Brain microvascular endothelial cell (primary cell): ENCODE results near the gene ARPP19.
A peak's percentile ranks its signal among the peaks of the same experiment; 100 is the strongest.

Experiments used
- DNase-seq: peaks from one replicate; pipeline ENCODE4 v3.0.0-alpha.2; 2020
- H3K27ac ChIP-seq: fragments of 250-450 bp; sonication (Bioruptor Pico); 2 replicates; pipeline ENCODE4 v1.5.1; 2020; ENCODE audit warnings: mild to moderate bottlenecking, moderate library complexity
- H3K27me3 ChIP-seq: fragments of 250-450 bp; sonication (Bioruptor Pico); replicated peaks from 2 replicates; pipeline ENCODE4 v1.5.1; 2020; ENCODE audit warnings: mild to moderate bottlenecking
- H3K36me3 ChIP-seq: fragments of 250-450 bp; sonication (Bioruptor Pico); replicated peaks from 2 replicates; pipeline ENCODE4 v1.5.1; 2020; ENCODE audit warnings: mild to moderate bottlenecking
- H3K4me3 ChIP-seq: 2 replicates; pipeline ENCODE4 v1.5.1; 2011; ENCODE audit warnings: low read depth, mild to moderate bottlenecking, control low read depth, low read length, moderate library complexity
- in situ Hi-C: cut with HindIII; loops from 2 replicates; pipeline ENCODE4 v1.10.0; 2017; ENCODE audit warnings: low sequenced_read_pairs, low pct_ligation_motif_present
- TF ChIP-seq, protein P1 (sequence below): IDR thresholded peaks from 2 replicates; pipeline ENCODE4 v1.5.1; 2011; ENCODE audit warnings: low read depth, mild to moderate bottlenecking, moderate library complexity, low read length, control low read depth, inconsistent platforms; ENCODE audit errors: missing control alignments

The ARPP19 gene

DNA sequence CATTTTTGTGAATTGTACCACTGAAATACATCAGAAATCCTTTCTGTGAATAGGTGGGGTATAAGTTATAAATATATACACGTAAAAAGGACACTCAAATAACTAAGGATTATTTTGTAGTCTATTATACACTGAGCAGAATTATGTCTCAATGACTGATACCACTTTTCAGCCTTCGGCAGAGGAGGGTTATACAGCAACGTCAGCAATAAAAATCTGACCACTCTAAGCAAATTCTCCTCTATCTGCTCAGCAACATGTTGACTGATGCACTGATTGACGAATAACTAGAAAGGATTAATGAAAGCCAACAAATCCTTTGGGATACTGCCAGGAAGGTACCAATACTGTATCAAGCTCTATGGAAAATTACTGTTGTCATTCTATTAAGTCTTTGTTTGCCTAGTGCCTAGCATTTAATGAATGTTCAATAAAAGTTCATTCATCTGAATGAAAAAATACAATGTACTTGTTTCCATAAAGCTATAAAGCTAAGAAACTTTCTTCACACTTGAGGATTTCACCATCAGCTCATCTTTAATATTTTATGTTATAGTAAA lies 5.2 kb downstream of the ARPP19 start:
- Histone ChIP-seq H3K27ac (no peak overlapping the region), H3K4me3 (no peak overlapping the region), H3K36me3 (no peaks in the 10 kb centered on the region), H3K27me3 (no peaks in the 10 kb centered on the region)
- in situ Hi-C loops: no loop called here
- TF ChIP-seq, protein P1, sequence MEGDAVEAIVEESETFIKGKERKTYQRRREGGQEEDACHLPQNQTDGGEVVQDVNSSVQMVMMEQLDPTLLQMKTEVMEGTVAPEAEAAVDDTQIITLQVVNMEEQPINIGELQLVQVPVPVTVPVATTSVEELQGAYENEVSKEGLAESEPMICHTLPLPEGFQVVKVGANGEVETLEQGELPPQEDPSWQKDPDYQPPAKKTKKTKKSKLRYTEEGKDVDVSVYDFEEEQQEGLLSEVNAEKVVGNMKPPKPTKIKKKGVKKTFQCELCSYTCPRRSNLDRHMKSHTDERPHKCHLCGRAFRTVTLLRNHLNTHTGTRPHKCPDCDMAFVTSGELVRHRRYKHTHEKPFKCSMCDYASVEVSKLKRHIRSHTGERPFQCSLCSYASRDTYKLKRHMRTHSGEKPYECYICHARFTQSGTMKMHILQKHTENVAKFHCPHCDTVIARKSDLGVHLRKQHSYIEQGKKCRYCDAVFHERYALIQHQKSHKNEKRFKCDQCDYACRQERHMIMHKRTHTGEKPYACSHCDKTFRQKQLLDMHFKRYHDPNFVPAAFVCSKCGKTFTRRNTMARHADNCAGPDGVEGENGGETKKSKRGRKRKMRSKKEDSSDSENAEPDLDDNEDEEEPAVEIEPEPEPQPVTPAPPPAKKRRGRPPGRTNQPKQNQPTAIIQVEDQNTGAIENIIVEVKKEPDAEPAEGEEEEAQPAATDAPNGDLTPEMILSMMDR: no peak
- no peak for DNase-seq

DNA sequence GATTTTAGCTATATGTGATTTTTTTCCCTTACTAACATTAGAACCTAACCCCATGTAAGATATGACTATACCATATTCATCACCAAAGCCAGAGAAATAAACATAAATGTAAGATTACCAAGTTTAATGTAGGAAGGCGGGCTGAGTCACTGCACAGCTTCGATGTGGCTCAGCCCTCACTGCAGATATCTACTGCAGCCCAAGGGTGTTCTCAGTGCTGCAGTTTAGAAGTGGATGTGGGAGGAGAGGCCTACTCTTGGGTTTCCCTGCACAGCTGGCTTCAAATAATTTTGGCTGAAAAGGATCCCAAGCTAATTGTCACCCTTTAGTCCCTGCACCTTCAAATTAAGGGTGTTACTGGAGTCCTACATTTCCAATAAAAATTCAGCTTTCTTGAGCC lies 9.3 kb downstream of the ARPP19 start:
- TF ChIP-seq, protein P1: no peak
- Histone ChIP-seq H3K27me3 (no peaks in the 10 kb centered on the region), H3K36me3 (peaks cover 6% of the 10 kb centered on the region), H3K27ac (peak overlapping the region; percentile 85), H3K4me3 (no peak overlapping the region)
- in situ Hi-C loops: no loop called here
- peak; percentile 61 for DNase-seq

DNA sequence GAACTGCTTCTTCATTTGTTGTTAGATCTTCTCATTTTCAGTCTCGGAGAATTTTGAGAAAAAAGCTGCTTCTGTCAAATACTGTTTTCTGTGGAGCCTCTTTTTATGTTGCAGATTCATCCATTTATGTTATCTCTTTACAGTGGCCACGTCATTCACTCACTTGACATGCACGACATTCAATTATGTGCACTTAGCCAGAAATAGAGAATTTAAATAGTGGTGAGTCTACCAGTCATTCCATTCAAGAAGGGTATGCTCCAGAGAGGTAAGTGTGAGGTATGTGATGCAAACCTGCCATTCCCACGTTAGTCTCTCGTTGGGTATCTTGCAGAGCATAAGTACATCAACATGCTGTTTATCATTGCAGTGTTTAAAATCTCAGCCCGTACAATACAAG lies 9.8 kb downstream of the ARPP19 start:
- no peaks in the 10 kb centered on the region for H3K27me3 ChIP-seq
- no peak for DNase-seq
- TF ChIP-seq, protein P1: no peak
- in situ Hi-C loops: no loop called here
- peaks cover 9% of the 10 kb centered on the region for H3K36me3 ChIP-seq
- no peak overlapping the region for H3K4me3 ChIP-seq
- peak overlapping the region; percentile 85 for H3K27ac ChIP-seq

GRCh38 chr15:52558196-52558595 lies 10.6 kb downstream of the ARPP19 start:
- DNase-seq: peak; percentile 85
- Histone ChIP-seq H3K27ac (peak overlapping the region; percentile 85), H3K36me3 (peaks cover 12% of the 10 kb centered on the region), H3K27me3 (no peaks in the 10 kb centered on the region), H3K4me3 (no peak overlapping the region)
- in situ Hi-C loops: no loop called here
- TF ChIP-seq, protein P1: no peak

DNA sequence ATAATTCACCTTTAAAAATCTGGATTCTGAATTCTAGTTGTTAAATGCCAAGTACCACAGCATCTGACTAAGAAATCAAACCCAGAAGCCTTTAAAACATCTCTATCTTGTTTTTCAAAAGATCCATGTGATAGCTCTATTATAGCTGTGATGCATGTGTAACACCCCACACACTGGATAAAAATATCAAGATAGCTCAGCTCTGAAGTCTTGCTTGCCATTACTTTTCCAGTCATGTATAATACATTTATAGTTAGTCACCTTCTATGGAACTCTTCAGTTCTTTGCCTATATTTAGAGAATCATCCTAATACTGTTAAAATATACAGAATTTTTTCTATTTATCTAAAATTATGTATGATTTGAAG lies 11.6 kb downstream of the ARPP19 start:
- no peak for DNase-seq
- peaks cover 14% of the 10 kb centered on the region for H3K36me3 ChIP-seq
- in situ Hi-C loops: no loop called here
- no peak overlapping the region for H3K4me3 ChIP-seq
- TF ChIP-seq, protein P1: no peak
- no peaks in the 10 kb centered on the region for H3K27me3 ChIP-seq
- peak overlapping the region; percentile 33 for H3K27ac ChIP-seq
